GM12864 (cell line): ENCODE results near the gene CYLC2.

Experiments used
- DNase-seq: peaks from one replicate; pipeline ENCODE4 v3.0.0-alpha.2; 2011; ENCODE audit warnings: low read depth
- H3K4me3 ChIP-seq: 2 replicates; pipeline ENCODE4 v1.5.1; 2011; ENCODE audit warnings: mild to moderate bottlenecking, low read depth, low read length, control low read depth
- TF ChIP-seq, protein P1 (sequence below): IDR thresholded peaks from 2 replicates; pipeline ENCODE4 v1.5.1; 2011; ENCODE audit warnings: low read depth, mild to moderate bottlenecking, moderate library complexity, low read length, control low read depth, inconsistent platforms; ENCODE audit errors: missing control alignments

The CYLC2 gene, protein sequence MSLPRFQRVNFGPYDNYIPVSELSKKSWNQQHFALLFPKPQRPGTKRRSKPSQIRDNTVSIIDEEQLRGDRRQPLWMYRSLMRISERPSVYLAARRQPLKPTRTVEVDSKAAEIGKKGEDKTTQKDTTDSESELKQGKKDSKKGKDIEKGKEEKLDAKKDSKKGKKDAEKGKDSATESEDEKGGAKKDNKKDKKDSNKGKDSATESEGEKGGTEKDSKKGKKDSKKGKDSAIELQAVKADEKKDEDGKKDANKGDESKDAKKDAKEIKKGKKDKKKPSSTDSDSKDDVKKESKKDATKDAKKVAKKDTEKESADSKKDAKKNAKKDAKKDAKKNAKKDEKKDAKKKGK

DNA sequence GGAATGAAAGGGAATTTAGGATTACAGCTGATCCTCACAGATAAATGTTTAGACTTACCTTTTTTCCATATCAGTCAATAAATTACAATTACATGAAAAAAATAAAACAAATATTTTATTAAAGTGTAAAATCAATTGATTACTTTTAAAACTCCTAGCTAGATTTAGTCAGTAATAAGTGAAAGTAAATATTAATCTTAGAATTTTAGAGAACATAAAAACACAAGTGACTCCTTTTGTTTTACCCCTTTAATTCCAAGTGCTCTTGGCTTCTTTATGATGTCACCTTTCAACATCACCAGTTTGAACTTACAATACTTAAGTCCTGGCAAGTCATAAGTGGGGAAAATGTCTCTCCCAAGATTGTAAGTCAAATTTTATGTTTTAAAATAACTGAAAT, at the start of gene CYLC2:
Gene CYLC2, plus strand, starts transcription at position 301 of the 400 bp plus-strand sequence. Its CDS starts 48 bp downstream, at position 349.
- TF ChIP-seq, protein P1, sequence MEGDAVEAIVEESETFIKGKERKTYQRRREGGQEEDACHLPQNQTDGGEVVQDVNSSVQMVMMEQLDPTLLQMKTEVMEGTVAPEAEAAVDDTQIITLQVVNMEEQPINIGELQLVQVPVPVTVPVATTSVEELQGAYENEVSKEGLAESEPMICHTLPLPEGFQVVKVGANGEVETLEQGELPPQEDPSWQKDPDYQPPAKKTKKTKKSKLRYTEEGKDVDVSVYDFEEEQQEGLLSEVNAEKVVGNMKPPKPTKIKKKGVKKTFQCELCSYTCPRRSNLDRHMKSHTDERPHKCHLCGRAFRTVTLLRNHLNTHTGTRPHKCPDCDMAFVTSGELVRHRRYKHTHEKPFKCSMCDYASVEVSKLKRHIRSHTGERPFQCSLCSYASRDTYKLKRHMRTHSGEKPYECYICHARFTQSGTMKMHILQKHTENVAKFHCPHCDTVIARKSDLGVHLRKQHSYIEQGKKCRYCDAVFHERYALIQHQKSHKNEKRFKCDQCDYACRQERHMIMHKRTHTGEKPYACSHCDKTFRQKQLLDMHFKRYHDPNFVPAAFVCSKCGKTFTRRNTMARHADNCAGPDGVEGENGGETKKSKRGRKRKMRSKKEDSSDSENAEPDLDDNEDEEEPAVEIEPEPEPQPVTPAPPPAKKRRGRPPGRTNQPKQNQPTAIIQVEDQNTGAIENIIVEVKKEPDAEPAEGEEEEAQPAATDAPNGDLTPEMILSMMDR: no peak
- no peak within 1 kb of the TSS for H3K4me3 ChIP-seq
- no peak for DNase-seq

DNA sequence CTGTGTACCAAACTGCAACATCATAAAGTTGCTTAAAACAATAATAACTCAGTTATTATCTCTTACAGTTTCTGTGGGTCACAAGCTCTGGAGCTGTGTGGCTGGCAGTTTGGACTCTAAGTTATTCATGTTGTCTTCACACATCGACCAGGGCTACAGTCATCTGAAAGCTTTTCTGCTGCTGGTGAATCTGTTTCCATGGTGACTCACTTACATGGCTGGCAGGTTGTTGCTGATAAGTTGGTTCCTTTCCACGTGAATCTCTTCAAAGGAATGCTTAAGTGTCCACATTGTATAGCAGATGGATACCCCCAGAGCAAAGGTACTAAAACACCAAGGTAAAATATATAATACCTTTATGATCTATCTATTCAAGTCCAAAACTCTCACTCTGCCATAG, 44.8 kb upstream of the CYLC2 start:
- TF ChIP-seq, protein P1: no peak
- no peak for DNase-seq
- H3K4me3 ChIP-seq: no peak overlapping the region

DNA sequence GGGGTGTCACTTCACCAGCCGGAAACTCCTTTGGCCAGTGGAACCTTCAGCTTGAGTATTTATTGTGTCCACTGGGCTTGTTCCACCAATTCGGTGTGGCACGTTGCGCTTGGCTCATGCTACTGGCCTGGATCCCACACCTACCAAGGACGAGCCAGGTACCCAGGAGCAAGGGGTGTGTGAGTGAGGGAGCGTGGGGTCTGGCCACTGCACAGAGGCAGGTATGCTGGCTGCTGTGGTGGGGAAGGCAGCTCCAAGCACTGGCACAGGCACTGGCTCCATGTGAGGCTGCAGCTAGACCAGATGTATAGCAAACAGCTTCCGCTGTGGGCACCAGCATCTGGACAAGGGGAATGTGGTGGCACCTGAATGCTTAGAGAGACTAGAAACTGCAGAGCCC, 28.1 kb upstream of the CYLC2 start:
- TF ChIP-seq, protein P1: no peak
- no peak for DNase-seq
- H3K4me3 ChIP-seq: no peak overlapping the region

DNA sequence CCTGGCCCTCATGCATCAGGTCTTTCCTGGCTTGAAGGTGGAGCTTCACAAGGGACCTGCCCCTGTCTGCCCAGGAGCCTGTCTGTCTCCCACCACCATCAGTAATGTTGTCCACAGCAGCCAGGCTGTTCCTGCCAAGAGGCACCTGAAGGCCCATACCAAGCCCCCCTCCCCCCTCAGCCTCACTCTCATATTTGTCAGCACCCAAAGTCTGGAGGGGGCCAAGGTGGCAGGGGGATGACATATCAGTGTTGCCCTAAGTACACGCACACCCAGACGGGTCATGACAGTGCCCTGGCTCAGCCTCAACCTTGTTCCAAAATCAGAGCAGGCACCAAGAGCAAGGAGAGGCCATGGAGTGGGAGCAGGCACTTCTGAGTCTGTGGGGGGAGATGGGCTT, 27.2 kb upstream of the CYLC2 start:
- TF ChIP-seq, protein P1: no peak

DNA sequence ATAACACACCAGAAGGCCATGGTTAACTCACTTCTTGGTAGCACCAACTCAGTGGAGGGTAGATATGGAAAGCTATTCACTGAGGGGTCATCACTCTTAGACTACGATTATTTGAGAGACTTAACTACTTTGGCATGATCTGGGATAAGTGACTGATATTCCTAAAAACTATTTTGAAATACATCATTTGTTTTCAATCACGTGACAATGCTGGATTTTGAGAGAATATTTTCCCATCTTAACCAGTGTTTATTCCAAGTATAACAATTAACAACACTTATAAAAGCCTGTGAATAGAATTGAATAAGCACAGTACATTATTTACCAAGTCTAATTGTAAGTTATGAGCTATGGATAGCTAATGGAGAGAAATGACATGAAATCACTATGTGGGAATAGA, 22.4 kb upstream of the CYLC2 start:
- DNase-seq: no peak

More for the DNA sequence above, 27.2 kb upstream of the CYLC2 start:
- no peak overlapping the region for H3K4me3 ChIP-seq
- no peak for DNase-seq

DNA sequence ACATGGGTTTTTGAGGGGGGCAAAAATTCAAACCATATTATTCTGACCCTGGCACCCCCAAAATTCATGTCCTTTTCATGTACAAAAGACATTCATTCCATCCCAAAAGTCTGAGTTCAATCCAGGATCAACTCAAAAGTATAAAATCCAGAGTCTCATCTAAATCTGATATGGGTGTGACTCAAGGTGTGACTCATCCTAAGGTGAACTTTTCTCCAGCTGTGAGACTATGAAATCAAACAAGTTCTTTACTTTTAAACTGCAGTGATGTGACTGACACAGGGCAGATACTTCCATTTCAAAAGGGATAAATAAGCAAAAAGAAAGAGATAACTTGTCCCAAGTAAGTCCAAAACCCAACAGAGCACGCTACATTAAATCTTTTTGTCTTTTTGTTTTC, 20.6 kb upstream of the CYLC2 start:
- TF ChIP-seq, protein P1: no peak
- no peak overlapping the region for H3K4me3 ChIP-seq
- DNase-seq: no peak

More for the DNA sequence above, 22.4 kb upstream of the CYLC2 start:
- H3K4me3 ChIP-seq: no peak overlapping the region
- TF ChIP-seq, protein P1: no peak

DNA sequence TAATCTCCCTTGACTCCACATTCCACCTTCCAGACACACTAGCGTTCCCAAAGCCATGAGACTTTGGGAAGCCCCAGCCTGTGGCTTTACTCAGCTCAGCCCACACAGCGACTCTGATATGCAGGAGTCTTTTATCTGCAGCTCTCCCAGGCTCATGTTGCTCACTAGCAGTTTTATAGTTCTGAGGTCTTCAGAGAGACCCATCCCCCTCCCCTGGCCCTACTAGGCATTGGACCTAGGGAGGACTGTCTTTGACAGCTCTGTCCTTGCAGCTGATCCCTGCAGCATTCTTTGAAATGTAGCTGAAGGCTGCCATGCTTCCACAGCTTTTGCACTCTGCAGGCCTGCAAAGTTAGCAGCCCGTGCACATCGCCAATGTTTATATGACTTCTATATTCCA, 19.9 kb upstream of the CYLC2 start:
- no peak overlapping the region for H3K4me3 ChIP-seq
- TF ChIP-seq, protein P1: no peak
- no peak for DNase-seq
